SIG-M5 treated with dmso at 0.1 percent for 504 hours (cell line): ENCODE data around the gene ZFP42.
A peak's percentile ranks its signal among the peaks of the same experiment; 100 is the strongest.
"Not testable (repeated sequence)": the region's sequence is repeated elsewhere in the genome, so short reads cannot be mapped to it uniquely, and the experiment has no call there.

ENCODE experiments used
- DNase-seq: peaks from one replicate; lab custom pipeline; 2025; ENCODE audit not compliant: unreplicated experiment; lab: John Stamatoyannopoulos, UW

Gene ZFP42

GRCh38 chr4:187995322-187996207, at the start of gene ZFP42:
ZFP42 (plus strand) TSS chr4:187995771; CDS start chr4:188002808, 7,037 bp downstream.
- DNase-seq, result no peak

- no peak for DNase-seq
Measured at GRCh38 chr4:187961171-187961570, 34.4 kb upstream of the ZFP42 start.

- no peak for DNase-seq
Measured at GRCh38 chr4:187961961-187962360, 33.6 kb upstream of the ZFP42 start.

GRCh38 chr4:187962926-187963325, 32.6 kb upstream of the ZFP42 start:
- no peak for DNase-seq

GRCh38 chr4:187965726-187966125, 29.8 kb upstream of the ZFP42 start:
- no peak for DNase-seq

- no peak for DNase-seq
Measured at GRCh38 chr4:187972135-187972534, 23.4 kb upstream of the ZFP42 start.

GRCh38 chr4:187983746-187984145, 11.8 kb upstream of the ZFP42 start:
- no peak for DNase-seq

- no peak for DNase-seq
Measured at GRCh38 chr4:187992971-187993370, 2.6 kb upstream of the ZFP42 start.

GRCh38 chr4:187993827-187994226, 1.7 kb upstream of the ZFP42 start:
- DNase-seq, result no peak

- no peak for DNase-seq
Measured at GRCh38 chr4:187996502-187997177, 1.1 kb downstream of the ZFP42 start.

- DNase-seq, result not testable (repeated sequence)
Measured at GRCh38 chr4:187997991-187998390, 2.4 kb downstream of the ZFP42 start.

- no peak for DNase-seq
Measured at GRCh38 chr4:187999406-187999932, 3.9 kb downstream of the ZFP42 start.

GRCh38 chr4:188002323-188002722, 6.8 kb downstream of the ZFP42 start:
- DNase-seq, result no peak

- DNase-seq, result no peak
Measured at GRCh38 chr4:188002751-188003150, 7.2 kb downstream of the ZFP42 start.

GRCh38 chr4:188005561-188005960, 10.0 kb downstream of the ZFP42 start:
- peak; percentile 18 for DNase-seq

- no peak for DNase-seq
Measured at GRCh38 chr4:188006285-188006848, 10.8 kb downstream of the ZFP42 start.

- DNase-seq, result no peak
Measured at GRCh38 chr4:188008377-188008776, 12.8 kb downstream of the ZFP42 start.

- DNase-seq, result no peak
Measured at GRCh38 chr4:188012426-188012945, 16.9 kb downstream of the ZFP42 start.

- no peak for DNase-seq
Measured at GRCh38 chr4:188015025-188015940, 19.7 kb downstream of the ZFP42 start.

GRCh38 chr4:188016754-188017153, 21.2 kb downstream of the ZFP42 start:
- no peak for DNase-seq
